ENCODE measurements around the gene FRMD4B. TPM values are rescaled to one million over a fixed set of nuclear protein-coding genes. Genes with fewer than 3 reads are reported as not detected.

FRMD4B gene
- total RNA-seq, 6 experiments from 2014 or later = 0.03 to 0.12 (median 0.07) TPM; not detected in 1

DNA sequence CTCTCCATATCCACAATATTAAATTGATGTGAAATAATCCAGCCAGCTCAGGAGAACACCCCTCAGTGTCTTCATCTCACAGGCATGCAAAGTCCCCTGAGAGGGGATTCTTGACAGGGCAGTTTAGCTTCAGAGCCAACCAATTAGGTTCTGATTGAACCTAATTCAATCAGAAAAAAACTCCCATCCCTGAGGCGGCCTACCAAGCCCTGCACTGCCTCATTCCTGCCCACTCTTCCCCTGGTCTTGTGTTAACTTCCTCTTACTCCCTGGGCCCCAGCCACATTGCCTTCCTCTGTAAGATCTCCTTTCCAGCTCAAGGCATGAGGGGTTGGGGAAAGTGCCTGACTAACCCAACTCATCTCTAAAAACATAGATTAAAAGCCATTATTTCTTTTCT is 46.1 kb downstream of the FRMD4B start:
- Mint-ChIP-seq H3K36me3 (ENCODE audit: low read depth) (no peaks in the 10 kb centered on the region), H3K4me1 (ENCODE audit: low read depth) (no peaks in the 10 kb centered on the region; the same call in 1 of the 2 replicates), H3K9me3 (peaks cover 5% of the 10 kb centered on the region; the same call in 1 of the 2 replicates), H3K4me3 (no peak overlapping the region), H3K27me3 (ENCODE audit: insufficient read depth) (no peaks in the 10 kb centered on the region; the same call in 1 of the 2 replicates), H3K27ac (no peak overlapping the region)
- TF ChIP-seq, protein P1, sequence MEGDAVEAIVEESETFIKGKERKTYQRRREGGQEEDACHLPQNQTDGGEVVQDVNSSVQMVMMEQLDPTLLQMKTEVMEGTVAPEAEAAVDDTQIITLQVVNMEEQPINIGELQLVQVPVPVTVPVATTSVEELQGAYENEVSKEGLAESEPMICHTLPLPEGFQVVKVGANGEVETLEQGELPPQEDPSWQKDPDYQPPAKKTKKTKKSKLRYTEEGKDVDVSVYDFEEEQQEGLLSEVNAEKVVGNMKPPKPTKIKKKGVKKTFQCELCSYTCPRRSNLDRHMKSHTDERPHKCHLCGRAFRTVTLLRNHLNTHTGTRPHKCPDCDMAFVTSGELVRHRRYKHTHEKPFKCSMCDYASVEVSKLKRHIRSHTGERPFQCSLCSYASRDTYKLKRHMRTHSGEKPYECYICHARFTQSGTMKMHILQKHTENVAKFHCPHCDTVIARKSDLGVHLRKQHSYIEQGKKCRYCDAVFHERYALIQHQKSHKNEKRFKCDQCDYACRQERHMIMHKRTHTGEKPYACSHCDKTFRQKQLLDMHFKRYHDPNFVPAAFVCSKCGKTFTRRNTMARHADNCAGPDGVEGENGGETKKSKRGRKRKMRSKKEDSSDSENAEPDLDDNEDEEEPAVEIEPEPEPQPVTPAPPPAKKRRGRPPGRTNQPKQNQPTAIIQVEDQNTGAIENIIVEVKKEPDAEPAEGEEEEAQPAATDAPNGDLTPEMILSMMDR (IDR thresholded peaks at IDR 0.05) = no peak
- DNase-seq = no peak

DNA sequence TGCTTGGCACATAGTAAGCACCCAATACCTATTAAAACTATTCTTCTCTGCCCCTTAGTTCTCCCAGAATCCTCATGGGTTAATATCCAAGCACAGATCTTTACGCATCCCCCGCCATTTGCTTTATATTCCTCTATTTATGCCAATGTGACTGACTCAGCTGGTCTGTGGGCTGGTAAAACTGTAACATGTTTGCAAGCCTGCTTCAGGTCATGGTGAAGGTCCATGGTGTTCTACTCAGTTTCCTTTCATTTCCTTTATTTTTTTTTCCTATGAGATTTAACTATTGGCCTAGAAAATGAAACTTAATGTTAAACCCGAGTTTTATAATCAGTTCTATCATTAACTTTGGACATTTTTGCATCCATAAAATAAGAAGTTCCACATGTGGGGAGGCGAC is 47.0 kb downstream of the FRMD4B start:
- DNase-seq = no peak
- peaks cover 5% of the 10 kb centered on the region; the same call in 1 of the 2 replicates for H3K9me3 Mint-ChIP-seq
- TF ChIP-seq, protein P1 (IDR thresholded peaks at IDR 0.05) = no peak
- no peaks in the 10 kb centered on the region for H3K36me3 Mint-ChIP-seq (ENCODE audit: low read depth)
- no peaks in the 10 kb centered on the region; the same call in 1 of the 2 replicates for H3K4me1 Mint-ChIP-seq (ENCODE audit: low read depth)
- H3K27me3 Mint-ChIP-seq (ENCODE audit: insufficient read depth) = no peaks in the 10 kb centered on the region; the same call in 1 of the 2 replicates
- no peak overlapping the region for H3K27ac Mint-ChIP-seq
- no peak overlapping the region for H3K4me3 Mint-ChIP-seq

GRCh38 chr3:69332934-69333333 is 53.0 kb downstream of the FRMD4B start:
- peaks cover 32% of the 10 kb centered on the region for H3K4me1 Mint-ChIP-seq (ENCODE audit: low read depth)
- DNase-seq = no peak
- H3K36me3 Mint-ChIP-seq (ENCODE audit: low read depth) = no peaks in the 10 kb centered on the region
- TF ChIP-seq, protein P1 (IDR thresholded peaks at IDR 0.05) = no peak
- no peak overlapping the region for H3K4me3 Mint-ChIP-seq
- no peak overlapping the region for H3K27ac Mint-ChIP-seq
- no peaks in the 10 kb centered on the region; the same call in 1 of the 2 replicates for H3K27me3 Mint-ChIP-seq (ENCODE audit: insufficient read depth)
- peaks cover 5% of the 10 kb centered on the region; the same call in 1 of the 2 replicates for H3K9me3 Mint-ChIP-seq

GRCh38 chr3:69330891-69331400 is 54.9 kb downstream of the FRMD4B start:
- Mint-ChIP-seq H3K4me3 (no peak overlapping the region), H3K9me3 (no peaks in the 10 kb centered on the region; the same call in 1 of the 2 replicates), H3K4me1 (ENCODE audit: low read depth) (peaks cover 46% of the 10 kb centered on the region), H3K36me3 (ENCODE audit: low read depth) (no peaks in the 10 kb centered on the region), H3K27me3 (ENCODE audit: insufficient read depth) (peaks cover 6% of the 10 kb centered on the region; the same call in 1 of the 2 replicates), H3K27ac (no peak overlapping the region)
- no peak for DNase-seq
- TF ChIP-seq, protein P1 (IDR thresholded peaks at IDR 0.05) = no peak

- Mint-ChIP-seq H3K27me3 (ENCODE audit: insufficient read depth) (peaks cover 9% of the 10 kb centered on the region), H3K9me3 (no peaks in the 10 kb centered on the region), H3K4me3 (no peak overlapping the region), H3K27ac (no peak overlapping the region), H3K4me1 (ENCODE audit: low read depth) (peaks cover 46% of the 10 kb centered on the region), H3K36me3 (ENCODE audit: low read depth) (no peaks in the 10 kb centered on the region)
- TF ChIP-seq, protein P1 (IDR thresholded peaks at IDR 0.05) = no peak
- peak; percentile 71 for DNase-seq
Measured at GRCh38 chr3:69329892-69330291, 56.0 kb downstream of the FRMD4B start.
